ENCODE data around the gene HOXC5. TPM values are rescaled to one million over a fixed set of nuclear protein-coding genes. Genes with fewer than 3 reads are reported as not detected.
"Not testable (repeated sequence)": the region's sequence is repeated elsewhere in the genome, so short reads cannot be mapped to it uniquely, and the experiment has no call there.

The HOXC5 gene
- total RNA-seq, 1 donor from 2014 or later = not detected

DNA sequence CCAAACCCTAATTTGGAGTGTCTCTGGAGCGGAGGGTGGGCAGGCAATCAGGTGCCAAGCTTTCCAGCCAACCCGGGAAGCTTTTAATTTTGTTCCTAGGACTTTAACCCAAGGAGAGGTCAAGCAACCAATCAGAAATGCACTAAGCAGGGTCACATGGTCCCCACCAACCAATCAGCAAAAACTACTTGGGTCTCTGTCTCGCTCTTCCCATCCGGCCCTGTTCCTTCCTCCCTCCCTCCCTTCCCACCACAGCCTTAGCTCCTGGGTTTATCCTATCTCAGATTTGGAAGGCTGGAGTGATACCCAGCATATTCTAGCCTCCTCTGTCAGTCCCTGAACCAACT is 7.3 kb downstream of the HOXC5 start:
- DNase-seq (no peak), ATAC-seq (ENCODE audit: low read depth) (no peak)
- no peak overlapping the region for H3K27ac Mint-ChIP-seq
- TF ChIP-seq, protein P1, sequence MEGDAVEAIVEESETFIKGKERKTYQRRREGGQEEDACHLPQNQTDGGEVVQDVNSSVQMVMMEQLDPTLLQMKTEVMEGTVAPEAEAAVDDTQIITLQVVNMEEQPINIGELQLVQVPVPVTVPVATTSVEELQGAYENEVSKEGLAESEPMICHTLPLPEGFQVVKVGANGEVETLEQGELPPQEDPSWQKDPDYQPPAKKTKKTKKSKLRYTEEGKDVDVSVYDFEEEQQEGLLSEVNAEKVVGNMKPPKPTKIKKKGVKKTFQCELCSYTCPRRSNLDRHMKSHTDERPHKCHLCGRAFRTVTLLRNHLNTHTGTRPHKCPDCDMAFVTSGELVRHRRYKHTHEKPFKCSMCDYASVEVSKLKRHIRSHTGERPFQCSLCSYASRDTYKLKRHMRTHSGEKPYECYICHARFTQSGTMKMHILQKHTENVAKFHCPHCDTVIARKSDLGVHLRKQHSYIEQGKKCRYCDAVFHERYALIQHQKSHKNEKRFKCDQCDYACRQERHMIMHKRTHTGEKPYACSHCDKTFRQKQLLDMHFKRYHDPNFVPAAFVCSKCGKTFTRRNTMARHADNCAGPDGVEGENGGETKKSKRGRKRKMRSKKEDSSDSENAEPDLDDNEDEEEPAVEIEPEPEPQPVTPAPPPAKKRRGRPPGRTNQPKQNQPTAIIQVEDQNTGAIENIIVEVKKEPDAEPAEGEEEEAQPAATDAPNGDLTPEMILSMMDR (IDR thresholded peaks at IDR 0.05) = no peak
- H3K4me3 Mint-ChIP-seq = no peak overlapping the region
- ChIA-PET POLR2A (interaction anchor here (0.5 kb wide), 1 partner anchor 127 kb away, joined by 4 read pairs; no protein-coding TSS in a partner anchor), CTCF (interaction anchor here (2.4 kb wide), 1 partner anchor 167 kb away, joined by 7 read pairs; no protein-coding TSS in a partner anchor)
- H3K4me1 Mint-ChIP-seq = peaks cover under 1% of the 10 kb centered on the region
- no peaks in the 10 kb centered on the region for H3K36me3 Mint-ChIP-seq (ENCODE audit: low read depth)
- intact Hi-C loops (cut with micrococcal nuclease) = no loop called here
- H3K27me3 Mint-ChIP-seq = peaks cover 73% of the 10 kb centered on the region
- H3K9me3 Mint-ChIP-seq = no peaks in the 10 kb centered on the region

- no peak overlapping the region for H3K4me3 Mint-ChIP-seq
- no peaks in the 10 kb centered on the region for H3K4me1 Mint-ChIP-seq
- no peak for ATAC-seq (ENCODE audit: low read depth)
- TF ChIP-seq, protein P1 (IDR thresholded peaks at IDR 0.05) = no peak
- POLR2A ChIA-PET = no interaction called here
- intact Hi-C loops (cut with micrococcal nuclease) = no loop called here
- H3K27ac Mint-ChIP-seq = no peak overlapping the region
- CTCF ChIA-PET = interaction anchor here (0.9 to 2.4 kb wide), 3 partner anchors 8 to 167 kb away, joined by 4 to 7 read pairs (median 4); no protein-coding TSS in a partner anchor
- no peak for DNase-seq
- H3K36me3 Mint-ChIP-seq (ENCODE audit: low read depth) = no peaks in the 10 kb centered on the region
- no peaks in the 10 kb centered on the region for H3K9me3 Mint-ChIP-seq
- peaks cover 75% of the 10 kb centered on the region for H3K27me3 Mint-ChIP-seq
Observed at GRCh38 chr12:54040648-54041047, 7.8 kb downstream of the HOXC5 start.

- no peaks in the 10 kb centered on the region for H3K9me3 Mint-ChIP-seq
- no peak overlapping the region for H3K4me3 Mint-ChIP-seq
- no peak for DNase-seq
- intact Hi-C loops (cut with micrococcal nuclease) = no loop called here
- peaks cover 74% of the 10 kb centered on the region for H3K27me3 Mint-ChIP-seq
- no peaks in the 10 kb centered on the region for H3K4me1 Mint-ChIP-seq
- TF ChIP-seq, protein P1 (IDR thresholded peaks at IDR 0.05) = no peak
- H3K36me3 Mint-ChIP-seq (ENCODE audit: low read depth) = no peaks in the 10 kb centered on the region
- CTCF ChIA-PET = interaction anchor here (0.9 to 2.4 kb wide), 4 partner anchors 9 to 166 kb away, joined by 3 to 7 read pairs (median 4); no protein-coding TSS in a partner anchor
- H3K27ac Mint-ChIP-seq = no peak overlapping the region
- no peak for ATAC-seq (ENCODE audit: low read depth)
- POLR2A ChIA-PET = interaction anchor here (0.5 kb wide), 1 partner anchor 222 kb away, joined by 3 read pairs; no protein-coding TSS in a partner anchor
Observed at GRCh38 chr12:54041097-54041690, 8.3 kb downstream of the HOXC5 start.

DNA sequence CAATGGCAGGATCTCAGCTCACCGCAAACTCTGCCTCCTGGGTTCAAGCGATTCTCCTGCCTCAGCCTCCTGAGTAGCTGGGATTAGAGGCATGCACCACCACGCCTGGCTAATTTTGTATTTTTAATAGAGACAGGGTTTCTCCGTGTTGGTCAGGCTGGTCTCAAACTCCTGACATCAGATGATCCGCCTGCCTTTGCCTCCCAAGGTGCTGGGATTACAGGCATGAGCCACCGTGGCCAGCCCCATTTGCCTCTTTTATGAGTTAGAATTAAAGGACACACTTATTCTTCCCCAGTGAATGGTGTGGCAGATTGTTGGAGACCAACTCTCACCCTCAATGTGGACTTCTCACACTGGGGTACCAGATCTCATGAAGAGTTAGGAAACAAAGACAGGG is 9.2 kb downstream of the HOXC5 start:
- H3K36me3 Mint-ChIP-seq (ENCODE audit: low read depth); H3K9me3 Mint-ChIP-seq; DNase-seq; H3K4me1 Mint-ChIP-seq; intact Hi-C loops (cut with micrococcal nuclease); H3K4me3 Mint-ChIP-seq; H3K27ac Mint-ChIP-seq; ATAC-seq (ENCODE audit: low read depth): not testable (repeated sequence)
- ChIA-PET CTCF (interaction anchor here (1.0 kb wide), 1 partner anchor 159 kb away, joined by 3 read pairs; no protein-coding TSS in a partner anchor), POLR2A (interaction anchor here (0.7 kb wide), 1 partner anchor 998 kb away, joined by 6 read pairs; no protein-coding TSS in a partner anchor)
- peaks cover 79% of the 10 kb centered on the region for H3K27me3 Mint-ChIP-seq

- Mint-ChIP-seq H3K4me3 (no peak overlapping the region), H3K9me3 (no peaks in the 10 kb centered on the region), H3K4me1 (peaks cover 9% of the 10 kb centered on the region), H3K27me3 (peaks cover 77% of the 10 kb centered on the region), H3K27ac (no peak overlapping the region), H3K36me3 (ENCODE audit: low read depth) (no peaks in the 10 kb centered on the region)
- TF ChIP-seq, protein P1 (IDR thresholded peaks at IDR 0.05) = no peak
- DNase-seq = no peak
- POLR2A ChIA-PET = interaction anchor here (1.0 kb wide), 1 partner anchor 10 kb away, joined by 3 read pairs; the partner anchor contains the start of gene HOXC4
- intact Hi-C loops (cut with micrococcal nuclease) = no loop called here
- CTCF ChIA-PET = no interaction called here
- ATAC-seq (ENCODE audit: low read depth) = no peak
Observed at GRCh38 chr12:54042970-54043853, 10.4 kb downstream of the HOXC5 start.
